Peyer's patch (tissue), 4 donors: ENCODE measurements around the gene ARHGEF26. TPM values are rescaled to one million over a fixed set of nuclear protein-coding genes. Genes with fewer than 3 reads are reported as not detected.

ENCODE experiments used
- DNase-seq, 3 donors: peaks; one replicate each; pipeline ENCODE4 v3.0.0-alpha.2; 2017 to 2019
- H3K27ac ChIP-seq, 4 donors: fragments of 200-600 bp; sonication (generic); one replicate each; pipeline ENCODE4 v1.5.1; 2016 to 2019
- H3K27me3 ChIP-seq, 2 donors: fragments of 200-600 bp; sonication (generic); one replicate each; pipeline ENCODE4 v1.5.1; 2019
- H3K36me3 ChIP-seq, 3 donors: fragments of 200-600 bp; sonication (generic); one replicate each; pipeline ENCODE4 v1.5.1; 2016 to 2019
- H3K4me1 ChIP-seq, 4 donors: fragments of 200-600 bp; sonication (generic); one replicate each; pipeline ENCODE4 v1.5.1; 2016 to 2019
- H3K4me3 ChIP-seq, 4 donors: fragments of 200-600 bp; sonication (generic); 1 replicate in 3 of 4; 2 replicates in 1 of 4; pipeline ENCODE4 v1.5.1; 2016 to 2019; ENCODE audit warnings: mild to moderate bottlenecking in 1 of 4
- H3K9me3 ChIP-seq, 4 donors: fragments of 200-600 bp; sonication (generic); one replicate each; pipeline ENCODE4 v1.5.1; 2016 to 2019; ENCODE audit warnings: mild to moderate bottlenecking in 1 of 4
- CTCF ChIP-seq, 6 experiments: fragments of 450-650 bp in 4 of 6; fragments of 200-600 bp in 2 of 6; sonication (generic) in 1 of 6; IDR thresholded peaks; one replicate each; pipeline ENCODE4 v1.5.1; 2017 to 2019; ENCODE audit warnings: antibody characterized with exemption in 6 of 6, mild to moderate bottlenecking in 3 of 6, moderate library complexity in 1 of 6
- POLR2A ChIP-seq, 2 donors: fragments of 450-650 bp; IDR thresholded peaks; one replicate each; pipeline ENCODE4 v1.5.1; 2017; ENCODE audit warnings: antibody characterized with exemption in 2 of 2, mild to moderate bottlenecking in 2 of 2, moderate library complexity in 2 of 2
- total RNA-seq, 4 donors: library from RNA; depleted of rRNA; stranded (reverse); fragments of >200 nt; gene quantifications; one replicate each; pipeline ENCODE4 v1.1.0, GENCODE V29; 2016

Gene ARHGEF26
- total RNA-seq, 4 donors from 2014 or later, result 19.0 to 55.2 (median 27.8) TPM

DNA sequence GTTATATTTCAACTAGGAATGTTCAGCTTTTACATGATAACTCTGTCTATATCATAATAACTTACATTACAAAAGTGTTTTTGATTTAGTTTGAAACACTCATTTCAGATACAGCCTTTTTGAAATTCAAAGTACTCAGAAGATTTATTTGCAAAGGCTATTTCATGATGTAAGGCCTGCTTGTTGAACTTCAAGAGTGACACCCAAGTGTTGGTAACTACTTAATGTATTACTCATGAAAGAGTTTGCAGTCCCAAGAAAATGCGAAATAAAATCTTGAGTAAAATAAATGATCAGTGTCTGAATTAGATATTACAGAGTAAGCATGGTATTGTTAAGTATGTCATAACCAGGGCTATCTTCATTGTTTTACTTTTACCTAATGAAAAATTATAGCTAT, 35.3 kb downstream of the ARHGEF26 start:
- TF ChIP-seq CTCF (IDR thresholded peaks at IDR 0.05) (no peak), POLR2A (IDR thresholded peaks at IDR 0.05) (no peak)

GRCh38 chr3:154161806-154162205, 40.6 kb downstream of the ARHGEF26 start:
- Histone ChIP-seq H3K4me1 (no peaks in the 10 kb centered on the region), H3K36me3 (peaks cover 0 to 2% (median 0%) of the 10 kb centered on the region in 3 donors), H3K9me3 (no peaks in the 10 kb centered on the region), H3K27ac (no peak overlapping the region), H3K4me3 (no peak overlapping the region), H3K27me3 (no peaks in the 10 kb centered on the region)
- TF ChIP-seq CTCF (IDR thresholded peaks at IDR 0.05) (no peak), POLR2A (IDR thresholded peaks at IDR 0.05) (no peak)
- DNase-seq, result no peak

More for the DNA sequence above, 35.3 kb downstream of the ARHGEF26 start:
- DNase-seq, result no peak
- H3K4me1 ChIP-seq, result no peaks in the 10 kb centered on the region
- peaks cover 0 to 8% (median 0%) of the 10 kb centered on the region in 3 donors for H3K36me3 ChIP-seq
- H3K27ac ChIP-seq, result no peak overlapping the region
- H3K4me3 ChIP-seq, result no peak overlapping the region
- H3K27me3 ChIP-seq, result no peaks in the 10 kb centered on the region
- H3K9me3 ChIP-seq, result no peaks in the 10 kb centered on the region

GRCh38 chr3:154164387-154164786, 43.2 kb downstream of the ARHGEF26 start:
- no peaks in the 10 kb centered on the region for H3K27me3 ChIP-seq
- H3K36me3 ChIP-seq, result no peaks in the 10 kb centered on the region
- no peaks in the 10 kb centered on the region for H3K4me1 ChIP-seq
- no peak overlapping the region for H3K4me3 ChIP-seq
- no peaks in the 10 kb centered on the region for H3K9me3 ChIP-seq
- H3K27ac ChIP-seq, result no peak overlapping the region
- DNase-seq, result no peak
- TF ChIP-seq CTCF (IDR thresholded peaks at IDR 0.05) (no peak), POLR2A (IDR thresholded peaks at IDR 0.05) (no peak)

DNA sequence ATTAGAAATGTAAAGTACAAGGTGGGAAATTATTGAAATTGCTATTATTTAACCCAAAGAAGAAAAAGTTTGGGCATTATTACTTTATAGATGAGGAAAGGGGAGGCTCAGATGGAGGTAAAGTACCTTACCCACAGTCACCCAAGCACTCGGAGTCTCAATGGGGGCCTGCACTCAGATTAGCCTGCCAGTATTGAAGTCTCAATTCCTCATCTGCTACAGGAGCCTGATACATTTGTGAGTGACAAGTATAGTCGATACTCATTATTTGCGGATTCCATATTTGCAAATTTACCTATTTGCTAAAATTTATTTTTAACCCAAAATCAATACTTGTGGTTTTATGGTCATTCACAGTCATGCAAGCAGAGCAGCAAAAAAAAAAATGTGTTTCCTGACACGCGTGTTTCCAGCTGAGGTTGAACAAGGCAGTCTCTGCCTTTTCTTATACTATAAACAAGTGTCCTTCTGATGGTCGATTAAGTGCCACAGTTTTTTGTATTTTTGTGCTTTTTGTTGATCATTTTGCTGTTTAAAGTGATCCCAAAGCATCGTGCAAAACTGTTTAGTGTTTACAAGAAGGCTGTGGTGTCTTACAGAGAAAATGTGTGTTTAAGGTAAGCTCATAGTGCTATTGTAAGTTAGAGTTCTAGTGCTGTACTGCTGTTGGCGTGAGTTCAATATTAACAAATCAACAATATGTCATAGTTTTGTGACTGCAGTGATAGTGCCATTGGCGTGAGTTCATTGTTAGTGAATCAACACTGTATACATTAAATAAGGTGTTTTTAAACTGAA, 48.0 kb downstream of the ARHGEF26 start:
- Histone ChIP-seq H3K4me1 (no peaks in the 10 kb centered on the region), H3K27me3 (no peaks in the 10 kb centered on the region), H3K9me3 (no peaks in the 10 kb centered on the region), H3K27ac (no peak overlapping the region), H3K4me3 (no peak overlapping the region), H3K36me3 (no peaks in the 10 kb centered on the region)
- no peak for TF ChIP-seq CTCF (IDR thresholded peaks at IDR 0.05)
- no peak for TF ChIP-seq POLR2A (IDR thresholded peaks at IDR 0.05)
- DNase-seq, result no peak

GRCh38 chr3:154169796-154170110, 48.6 kb downstream of the ARHGEF26 start:
- Histone ChIP-seq H3K9me3 (no peaks in the 10 kb centered on the region), H3K36me3 (no peaks in the 10 kb centered on the region), H3K4me3 (no peak overlapping the region), H3K27me3 (no peaks in the 10 kb centered on the region), H3K27ac (no peak overlapping the region), H3K4me1 (no peaks in the 10 kb centered on the region)
- TF ChIP-seq POLR2A (IDR thresholded peaks at IDR 0.05) (no peak), CTCF (IDR thresholded peaks at IDR 0.05) (no peak)
- DNase-seq, result no peak
